ENCODE data around the gene RET.

Gene RET

GRCh38 chr10:43122096-43122495, 45.2 kb downstream of the RET start:
- H3K4me3 ChIP-seq (ENCODE audit: insufficient read depth, low read length, poor library complexity, severe bottlenecking) = no peak overlapping the region
- no peaks in the 10 kb centered on the region for H3K27me3 ChIP-seq (ENCODE audit: low read length)
- H3K27ac ChIP-seq (ENCODE audit: low read depth, low read length) = no peak overlapping the region
- H3K9ac ChIP-seq (ENCODE audit: low read length) = no peak overlapping the region
- H3K4me2 ChIP-seq (ENCODE audit: low read depth, low read length, poor library complexity, severe bottlenecking) = no peak overlapping the region
- H3K9me2 ChIP-seq (replicated peaks; ENCODE audit: insufficient read depth, low read length) = no peaks in the 10 kb centered on the region
- TF ChIP-seq EZH2phosphoT487 (conservative IDR thresholded peaks at IDR 0.05; ENCODE audit: low read length) = no peak
- TF ChIP-seq, protein P1, sequence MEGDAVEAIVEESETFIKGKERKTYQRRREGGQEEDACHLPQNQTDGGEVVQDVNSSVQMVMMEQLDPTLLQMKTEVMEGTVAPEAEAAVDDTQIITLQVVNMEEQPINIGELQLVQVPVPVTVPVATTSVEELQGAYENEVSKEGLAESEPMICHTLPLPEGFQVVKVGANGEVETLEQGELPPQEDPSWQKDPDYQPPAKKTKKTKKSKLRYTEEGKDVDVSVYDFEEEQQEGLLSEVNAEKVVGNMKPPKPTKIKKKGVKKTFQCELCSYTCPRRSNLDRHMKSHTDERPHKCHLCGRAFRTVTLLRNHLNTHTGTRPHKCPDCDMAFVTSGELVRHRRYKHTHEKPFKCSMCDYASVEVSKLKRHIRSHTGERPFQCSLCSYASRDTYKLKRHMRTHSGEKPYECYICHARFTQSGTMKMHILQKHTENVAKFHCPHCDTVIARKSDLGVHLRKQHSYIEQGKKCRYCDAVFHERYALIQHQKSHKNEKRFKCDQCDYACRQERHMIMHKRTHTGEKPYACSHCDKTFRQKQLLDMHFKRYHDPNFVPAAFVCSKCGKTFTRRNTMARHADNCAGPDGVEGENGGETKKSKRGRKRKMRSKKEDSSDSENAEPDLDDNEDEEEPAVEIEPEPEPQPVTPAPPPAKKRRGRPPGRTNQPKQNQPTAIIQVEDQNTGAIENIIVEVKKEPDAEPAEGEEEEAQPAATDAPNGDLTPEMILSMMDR (IDR thresholded peaks at IDR 0.05; ENCODE audit: insufficient read depth, low read length, poor library complexity, severe bottlenecking) = no peak
- no peaks in the 10 kb centered on the region for H3K9me3 ChIP-seq (ENCODE audit: insufficient read depth, low read length)
- H3K79me2 ChIP-seq (ENCODE audit: insufficient read depth, low read length) = no peaks in the 10 kb centered on the region
- H3K36me3 ChIP-seq (ENCODE audit: low read length) = no peaks in the 10 kb centered on the region
- no peaks in the 10 kb centered on the region for H3F3A ChIP-seq (ENCODE audit: insufficient read depth)
- no peak overlapping the region for H2AFZ ChIP-seq (ENCODE audit: low read depth, low read length, severe bottlenecking)
- no peaks in the 10 kb centered on the region for H4K20me1 ChIP-seq (ENCODE audit: low read depth, low read length)

DNA sequence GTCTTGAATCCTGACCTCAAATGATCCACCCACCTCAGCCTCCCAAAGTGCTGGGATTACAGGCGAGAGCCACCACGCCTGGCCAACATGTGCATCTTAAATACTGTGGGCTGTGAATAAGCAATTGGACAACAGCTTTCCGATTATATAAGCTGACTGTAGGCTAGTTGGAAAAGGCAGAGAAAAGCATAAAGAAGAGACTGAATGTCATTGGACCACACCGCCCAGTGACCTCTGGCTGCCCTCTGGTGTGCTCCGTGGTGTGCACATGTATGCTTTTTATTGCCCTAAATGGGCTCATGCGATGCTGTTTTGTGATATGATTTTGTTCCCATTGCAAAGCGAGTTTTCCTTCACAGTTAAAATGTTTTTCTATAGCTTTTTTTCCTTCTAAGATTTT, 46.0 kb downstream of the RET start:
- no peaks in the 10 kb centered on the region for H3F3A ChIP-seq (ENCODE audit: insufficient read depth)
- no peaks in the 10 kb centered on the region for H3K9me3 ChIP-seq (ENCODE audit: insufficient read depth, low read length)
- no peaks in the 10 kb centered on the region for H3K36me3 ChIP-seq (ENCODE audit: low read length)
- no peak overlapping the region for H3K9ac ChIP-seq (ENCODE audit: low read length)
- H3K9me2 ChIP-seq (replicated peaks; ENCODE audit: insufficient read depth, low read length) = no peaks in the 10 kb centered on the region
- H3K79me2 ChIP-seq (ENCODE audit: insufficient read depth, low read length) = no peaks in the 10 kb centered on the region
- H3K4me2 ChIP-seq (ENCODE audit: low read depth, low read length, poor library complexity, severe bottlenecking) = no peak overlapping the region
- H3K27ac ChIP-seq (ENCODE audit: low read depth, low read length) = no peak overlapping the region
- TF ChIP-seq, protein P1 (IDR thresholded peaks at IDR 0.05; ENCODE audit: insufficient read depth, low read length, poor library complexity, severe bottlenecking) = no peak
- no peak for TF ChIP-seq EZH2phosphoT487 (conservative IDR thresholded peaks at IDR 0.05; ENCODE audit: low read length)
- no peaks in the 10 kb centered on the region for H3K27me3 ChIP-seq (ENCODE audit: low read length)
- H2AFZ ChIP-seq (ENCODE audit: low read depth, low read length, severe bottlenecking) = no peak overlapping the region
- H4K20me1 ChIP-seq (ENCODE audit: low read depth, low read length) = no peaks in the 10 kb centered on the region
- H3K4me3 ChIP-seq (ENCODE audit: insufficient read depth, low read length, poor library complexity, severe bottlenecking) = no peak overlapping the region

GRCh38 chr10:43123361-43124093, 46.7 kb downstream of the RET start:
- H2AFZ ChIP-seq (ENCODE audit: low read depth, low read length, severe bottlenecking) = no peak overlapping the region
- no peak overlapping the region for H3K27ac ChIP-seq (ENCODE audit: low read depth, low read length)
- H3K4me2 ChIP-seq (ENCODE audit: low read depth, low read length, poor library complexity, severe bottlenecking) = no peak overlapping the region
- no peaks in the 10 kb centered on the region for H3K27me3 ChIP-seq (ENCODE audit: low read length)
- no peaks in the 10 kb centered on the region for H3K36me3 ChIP-seq (ENCODE audit: low read length)
- H3K79me2 ChIP-seq (ENCODE audit: insufficient read depth, low read length) = no peaks in the 10 kb centered on the region
- H3F3A ChIP-seq (ENCODE audit: insufficient read depth) = no peaks in the 10 kb centered on the region
- no peak for TF ChIP-seq EZH2phosphoT487 (conservative IDR thresholded peaks at IDR 0.05; ENCODE audit: low read length)
- TF ChIP-seq, protein P1 (IDR thresholded peaks at IDR 0.05; ENCODE audit: insufficient read depth, low read length, poor library complexity, severe bottlenecking) = no peak
- no peak overlapping the region for H3K4me3 ChIP-seq (ENCODE audit: insufficient read depth, low read length, poor library complexity, severe bottlenecking)
- no peaks in the 10 kb centered on the region for H4K20me1 ChIP-seq (ENCODE audit: low read depth, low read length)
- H3K9me3 ChIP-seq (ENCODE audit: insufficient read depth, low read length) = no peaks in the 10 kb centered on the region
- H3K9me2 ChIP-seq (replicated peaks; ENCODE audit: insufficient read depth, low read length) = no peaks in the 10 kb centered on the region
- H3K9ac ChIP-seq (ENCODE audit: low read length) = no peak overlapping the region

Data from SU-DHL-6 (cell line).